Esophagus squamous epithelium (tissue), 5 donors: ENCODE results near the gene DNAJB13. TPM values are rescaled to one million over a fixed set of nuclear protein-coding genes. Genes with fewer than 3 reads are reported as not detected.

Experiments
- DNase-seq: peaks from one replicate; lab custom pipeline; 2025; lab: John Stamatoyannopoulos, UW
- H3K27ac ChIP-seq, 4 donors: fragments of 200-600 bp; sonication (generic); one replicate each; pipeline ENCODE4 v1.5.1; 2016 to 2019; ENCODE audit warnings: mild to moderate bottlenecking in 1 of 4
- H3K27me3 ChIP-seq, 4 donors: fragments of 200-600 bp; sonication (generic); 1 replicate in 3 of 4; 2 replicates in 1 of 4; pipeline versions ENCODE4 v1.5.1 to v1.6.0; 2017 to 2021; ENCODE audit warnings: antibody characterized with exemption in 1 of 4
- H3K36me3 ChIP-seq, 3 donors: fragments of 200-600 bp; sonication (generic); one replicate each; pipeline ENCODE4 v1.5.1; 2016 to 2019
- H3K4me1 ChIP-seq, 3 donors: fragments of 200-600 bp; sonication (generic); one replicate each; pipeline ENCODE4 v1.5.1; 2017 to 2019
- H3K4me3 ChIP-seq, 4 donors: fragments of 200-600 bp; sonication (generic); 1 replicate in 3 of 4; 2 replicates in 1 of 4; pipeline ENCODE4 v1.5.1; 2016 to 2019; ENCODE audit warnings: mild to moderate bottlenecking in 2 of 4, moderate library complexity in 1 of 4
- H3K9me3 ChIP-seq, 3 donors: fragments of 200-600 bp; sonication (generic); one replicate each; pipeline ENCODE4 v1.5.1; 2016 to 2019
- POLR2A ChIP-seq, 4 donors: fragments of 450-650 bp; IDR thresholded peaks; one replicate each; pipeline ENCODE4 v1.6.1; 2017; ENCODE audit warnings: antibody characterized with exemption in 4 of 4, mild to moderate bottlenecking in 4 of 4, moderate library complexity in 3 of 4
- WGBS, 2 donors: methylation state at CpG; one replicate each; pipeline ENCODE4 v1.1.5; 2018; 5-methylcytosine and 5-hydroxymethylcytosine counted together
- intact Hi-C: fragments of 100-400 bp; cut with DNase I; formaldehyde crosslinking; loops from one replicate; pipeline ENCODE4 v1.15.0; 2022
- total RNA-seq, 4 donors: library from RNA; depleted of rRNA; stranded (reverse); fragments of >200 nt; gene quantifications; one replicate each; pipeline ENCODE4 v1.1.0, GENCODE V29; 2016
- TF ChIP-seq, protein P1 (sequence below), 6 experiments: fragments of 450-650 bp in 4 of 6; fragments of 200-600 bp in 2 of 6; sonication (generic) in 2 of 6; IDR thresholded peaks; one replicate each; pipeline ENCODE4 v1.5.1; 2016 to 2019; ENCODE audit warnings: antibody characterized with exemption in 6 of 6, mild to moderate bottlenecking in 4 of 6, moderate library complexity in 4 of 6
- donor health status: DM: yes; HTN: yes; CAD: no.

DNAJB13 gene
- total RNA-seq, 4 donors from 2014 or later, result not detected

DNA sequence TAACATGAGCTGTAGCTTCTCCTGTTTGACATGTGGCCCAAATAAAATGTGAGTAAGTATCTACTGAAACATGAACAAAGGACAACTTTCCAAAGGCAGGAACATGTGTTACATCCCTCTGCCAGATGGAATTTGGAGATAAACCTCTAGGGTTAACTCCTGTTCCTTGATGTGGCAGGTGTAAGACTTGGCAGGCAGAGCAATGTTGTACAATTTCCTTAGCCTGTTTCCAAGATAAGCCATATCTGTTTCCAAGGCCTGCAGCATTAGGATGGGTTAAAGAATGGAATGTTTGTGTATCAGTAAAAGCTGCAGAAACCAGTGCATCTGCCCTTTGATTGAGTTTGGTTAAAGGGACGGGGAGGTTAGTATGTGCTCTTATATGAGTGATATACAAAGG, 8.8 kb upstream of the DNAJB13 start:
- H3K4me3 ChIP-seq, result no peak overlapping the region
- no peaks in the 10 kb centered on the region for H3K9me3 ChIP-seq
- H3K4me1 ChIP-seq, result peaks cover 0 to 8% (median 0%) of the 10 kb centered on the region in 3 donors
- DNase-seq, result no peak
- no peak for TF ChIP-seq POLR2A (IDR thresholded peaks at IDR 0.05)
- TF ChIP-seq, protein P1, sequence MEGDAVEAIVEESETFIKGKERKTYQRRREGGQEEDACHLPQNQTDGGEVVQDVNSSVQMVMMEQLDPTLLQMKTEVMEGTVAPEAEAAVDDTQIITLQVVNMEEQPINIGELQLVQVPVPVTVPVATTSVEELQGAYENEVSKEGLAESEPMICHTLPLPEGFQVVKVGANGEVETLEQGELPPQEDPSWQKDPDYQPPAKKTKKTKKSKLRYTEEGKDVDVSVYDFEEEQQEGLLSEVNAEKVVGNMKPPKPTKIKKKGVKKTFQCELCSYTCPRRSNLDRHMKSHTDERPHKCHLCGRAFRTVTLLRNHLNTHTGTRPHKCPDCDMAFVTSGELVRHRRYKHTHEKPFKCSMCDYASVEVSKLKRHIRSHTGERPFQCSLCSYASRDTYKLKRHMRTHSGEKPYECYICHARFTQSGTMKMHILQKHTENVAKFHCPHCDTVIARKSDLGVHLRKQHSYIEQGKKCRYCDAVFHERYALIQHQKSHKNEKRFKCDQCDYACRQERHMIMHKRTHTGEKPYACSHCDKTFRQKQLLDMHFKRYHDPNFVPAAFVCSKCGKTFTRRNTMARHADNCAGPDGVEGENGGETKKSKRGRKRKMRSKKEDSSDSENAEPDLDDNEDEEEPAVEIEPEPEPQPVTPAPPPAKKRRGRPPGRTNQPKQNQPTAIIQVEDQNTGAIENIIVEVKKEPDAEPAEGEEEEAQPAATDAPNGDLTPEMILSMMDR (IDR thresholded peaks at IDR 0.05), result no peak
- no peak overlapping the region for H3K27ac ChIP-seq
- H3K36me3 ChIP-seq, result no peaks in the 10 kb centered on the region
- intact Hi-C loops, result no loop called here
- H3K27me3 ChIP-seq, result no peaks in the 10 kb centered on the region
- WGBS, 2 donors, result 41 to 63% methylated on average over 1 of the region's 1 CpG

DNA sequence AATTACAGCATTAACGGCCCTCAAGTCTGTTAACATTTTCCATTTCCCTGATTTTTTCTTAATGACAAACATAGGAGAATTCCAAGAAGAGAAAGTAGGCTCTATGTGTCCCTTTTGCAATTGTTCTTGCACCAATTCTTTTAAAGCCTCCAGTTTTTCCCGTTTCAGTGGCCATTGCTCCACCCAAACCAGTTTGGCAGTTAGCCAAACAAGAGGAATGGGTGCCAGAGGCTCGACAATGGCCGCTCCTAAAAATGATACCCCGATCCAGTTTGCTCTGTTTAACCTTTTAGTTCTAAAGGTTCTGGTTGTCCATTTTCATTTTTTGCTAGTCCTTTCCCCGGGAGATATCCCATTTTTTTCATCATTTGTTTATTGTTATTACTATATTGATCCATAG, 6.7 kb upstream of the DNAJB13 start:
- 47 to 49% methylated on average over 6 of the region's 6 CpGs for WGBS, 2 donors
- Histone ChIP-seq H3K36me3 (no peaks in the 10 kb centered on the region), H3K27ac (no peak overlapping the region), H3K27me3 (no peaks in the 10 kb centered on the region), H3K9me3 (no peaks in the 10 kb centered on the region), H3K4me1 (peaks cover 0 to 8% (median 0%) of the 10 kb centered on the region in 3 donors), H3K4me3 (no peak overlapping the region)
- no peak for DNase-seq
- intact Hi-C loops, result no loop called here
- TF ChIP-seq, protein P1 (IDR thresholded peaks at IDR 0.05), result no peak
- no peak for TF ChIP-seq POLR2A (IDR thresholded peaks at IDR 0.05)

DNA sequence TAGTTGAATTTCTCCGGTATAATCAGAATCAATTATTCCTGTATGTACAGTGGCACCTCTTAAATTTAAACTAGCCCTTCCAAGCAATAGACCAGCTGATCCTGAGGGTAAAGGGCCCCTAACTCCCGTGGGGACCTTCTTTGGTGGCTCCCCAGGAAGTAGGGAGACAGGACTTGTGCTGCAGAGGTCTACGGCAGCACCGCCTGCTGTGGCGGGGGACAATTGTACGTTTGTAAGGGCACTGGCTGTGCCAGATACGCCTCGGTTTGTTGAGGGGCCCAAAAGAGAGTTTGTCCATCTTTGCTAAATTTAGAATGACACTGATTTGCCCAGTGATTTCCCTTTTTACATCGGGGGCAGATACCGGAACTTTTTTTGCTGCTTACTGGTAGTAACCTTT, 5.9 kb upstream of the DNAJB13 start:
- no peak for DNase-seq
- Histone ChIP-seq H3K36me3 (no peaks in the 10 kb centered on the region), H3K4me3 (no peak overlapping the region), H3K9me3 (no peaks in the 10 kb centered on the region), H3K4me1 (peaks cover 0 to 8% (median 0%) of the 10 kb centered on the region in 3 donors), H3K27ac (no peak overlapping the region), H3K27me3 (no peaks in the 10 kb centered on the region)
- TF ChIP-seq POLR2A (IDR thresholded peaks at IDR 0.05), result no peak
- TF ChIP-seq, protein P1 (IDR thresholded peaks at IDR 0.05), result no peak
- 66 to 76% methylated on average over 4 to 6 of the region's 10 CpGs for WGBS, 2 donors
- intact Hi-C loops, result no loop called here

DNA sequence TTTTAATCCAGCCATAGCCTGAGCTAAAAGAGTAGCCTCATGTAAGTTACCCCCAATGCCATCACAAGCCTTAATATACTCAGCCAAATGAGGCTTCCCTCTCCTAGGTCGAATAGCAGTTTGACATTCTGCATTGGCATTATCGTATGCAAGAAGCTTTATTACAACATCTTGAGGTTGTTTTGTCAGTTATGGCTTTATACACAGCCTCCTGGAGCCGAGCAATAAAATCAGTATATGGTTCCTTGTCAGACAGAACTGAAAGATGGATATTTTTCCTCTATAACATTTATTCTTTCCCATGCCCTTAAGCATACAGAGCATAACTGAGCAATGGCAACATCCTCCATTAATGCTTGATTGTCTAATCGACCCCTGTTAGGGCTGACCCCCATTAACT, 5.4 kb upstream of the DNAJB13 start:
- no peak for TF ChIP-seq POLR2A (IDR thresholded peaks at IDR 0.05)
- TF ChIP-seq, protein P1 (IDR thresholded peaks at IDR 0.05), result no peak
- WGBS, 2 donors, result 60 to 65% methylated on average over 4 of the region's 4 CpGs
- Histone ChIP-seq H3K4me3 (no peak overlapping the region), H3K9me3 (no peaks in the 10 kb centered on the region), H3K4me1 (peaks cover 0 to 8% (median 0%) of the 10 kb centered on the region in 3 donors), H3K36me3 (no peaks in the 10 kb centered on the region), H3K27ac (no peak overlapping the region), H3K27me3 (no peaks in the 10 kb centered on the region)
- DNase-seq, result no peak
- intact Hi-C loops, result no loop called here

DNA sequence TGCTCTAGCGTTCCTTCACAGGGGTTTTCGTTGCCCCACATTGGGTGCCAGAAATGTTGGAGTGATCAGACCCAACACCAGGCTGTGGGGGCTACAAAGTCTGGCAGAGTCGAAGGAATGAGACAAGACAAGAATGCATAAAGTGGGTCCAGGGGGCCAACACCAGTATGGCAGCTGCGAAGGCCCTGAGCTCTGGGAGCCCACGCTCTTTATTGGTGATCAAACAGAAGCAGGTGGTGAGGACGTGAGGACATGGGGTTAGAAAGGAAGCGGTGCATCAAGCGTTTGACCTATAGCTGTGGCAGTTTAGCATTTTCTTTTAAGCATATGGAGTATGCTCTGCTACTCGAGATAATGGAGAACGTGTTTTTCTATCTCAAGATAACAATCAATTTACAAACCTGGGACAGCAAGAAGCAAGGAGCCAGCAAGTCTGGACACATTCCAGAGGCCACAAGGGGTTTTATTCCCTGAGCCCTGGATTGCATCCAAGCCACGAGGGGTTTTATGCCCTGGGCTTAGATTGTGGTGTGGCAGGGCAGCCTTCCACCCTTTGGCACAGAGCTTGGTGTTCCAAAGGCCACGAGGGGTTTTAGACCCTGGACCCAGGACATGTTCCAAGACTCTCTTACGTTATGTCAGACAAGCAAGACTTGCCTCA, 3.9 kb upstream of the DNAJB13 start:
- 77 to 79% methylated on average over 10 to 13 of the region's 13 CpGs for WGBS, 2 donors
- Histone ChIP-seq H3K27ac (no peak overlapping the region), H3K36me3 (no peaks in the 10 kb centered on the region), H3K27me3 (no peaks in the 10 kb centered on the region), H3K4me3 (no peak overlapping the region), H3K4me1 (peaks cover 0 to 8% (median 0%) of the 10 kb centered on the region in 3 donors), H3K9me3 (no peaks in the 10 kb centered on the region)
- intact Hi-C loops, result no loop called here
- DNase-seq, result no peak
- TF ChIP-seq POLR2A (IDR thresholded peaks at IDR 0.05), result no peak
- TF ChIP-seq, protein P1 (IDR thresholded peaks at IDR 0.05), result no peak
